H1 (cell line): ENCODE data around the gene DPP10. TPM values are rescaled to one million over a fixed set of nuclear protein-coding genes. Genes with fewer than 3 reads are reported as not detected.

Experiments used
- HDAC2 ChIP-seq, 2 experiments: fragments of 300-600 bp in 1 of 2; sonication (generic) in 1 of 2; IDR thresholded peaks; 2 replicates each; pipeline ENCODE4 v1.6.1; 2011 to 2012; ENCODE audit warnings: low read depth in 2 of 2, low read length in 2 of 2, mild to moderate bottlenecking in 2 of 2, moderate library complexity in 2 of 2, borderline replicate concordance in 1 of 2, inconsistent platforms in 1 of 2
- JUN ChIP-seq: IDR thresholded peaks from 2 replicates; pipeline ENCODE4 v1.6.1; 2011; ENCODE audit warnings: low read depth, mild to moderate bottlenecking, improper control_type of control experiment, low read length
- polyA plus RNA-seq, 7 experiments: library from polyadenylated mRNA; depleted of rRNA in 3 of 7; stranded (reverse) in 5 of 7; unstranded in 2 of 7; fragments of >200 nt in 5 of 7; fragments of 200-250 nt in 2 of 7; gene quantifications; 1 replicate in 5 of 7; 2 replicates in 1 of 7; 4 replicates in 1 of 7; pipeline versions ENCODE4 v1.2.1 to v1.2.3, GENCODE V29; 2011 to 2013; ENCODE audit warnings: missing spikeins in 2 of 7, mixed read lengths in 2 of 7
- total RNA-seq: library from RNA; stranded (reverse); fragmentation: NEBNext Ultra II Directional; extraction: Animal tissue kit (Norgen Biotek cat#: 25700); gene quantifications from 2 replicates; pipeline ENCODE4 v1.2.1, GENCODE V29; 2021

DPP10 gene
- total and polyA plus RNA-seq, 2 of the 8 experiments (the other 6 are each of a cell fraction or from before 2014, with no cell fraction given): 3.3 to 7.2 TPM

DNA sequence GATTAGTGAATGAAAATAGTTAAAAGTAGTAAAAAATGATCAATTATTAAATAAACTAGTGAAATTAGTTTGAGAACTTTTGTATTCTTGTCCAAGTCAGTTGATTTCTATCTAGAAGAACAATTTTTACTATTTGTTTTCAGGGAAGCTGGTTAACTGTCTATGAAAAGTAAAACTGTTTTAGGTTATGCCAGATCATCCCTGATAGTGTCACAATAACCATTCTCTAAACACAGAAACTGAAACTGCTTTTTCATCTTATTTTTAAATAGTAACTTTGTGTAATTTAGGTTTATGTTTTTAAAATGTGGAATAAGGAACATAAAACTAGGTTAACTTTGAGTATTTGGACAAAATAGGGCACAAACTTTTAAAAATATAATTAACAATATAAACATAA, 1087.2 kb downstream of the DPP10 start (continued):
- TF ChIP-seq HDAC2 (IDR thresholded peaks at IDR 0.05; ENCODE audit: borderline replicate concordance in 1 of 2, low read depth in 2 of 2, low read length in 2 of 2): no peak
- no peak for TF ChIP-seq JUN
